PFSK-1 (cell line): ENCODE measurements around the gene INPP4B.

ENCODE experiments used
- FOXP2 ChIP-seq: optimal IDR thresholded peaks from 2 replicates; pipeline ENCODE3; 2011; ENCODE audit warnings: borderline replicate concordance, control low read depth, inconsistent platforms; ENCODE audit not compliant: insufficient read depth; ENCODE audit errors: extremely low read length, extremely low read depth
- POLR2AphosphoS5 ChIP-seq: IDR thresholded peaks from 2 replicates; pipeline ENCODE4 v1.6.1; 2012; ENCODE audit warnings: low read depth, mild to moderate bottlenecking, control low read depth, low read length, moderate library complexity
- SIN3A ChIP-seq: IDR thresholded peaks from 2 replicates; pipeline ENCODE4 v1.6.1; 2012; ENCODE audit warnings: mild to moderate bottlenecking, low read length, moderate library complexity, borderline replicate concordance; ENCODE audit not compliant: insufficient read depth
- TAF1 ChIP-seq: IDR thresholded peaks from 2 replicates; pipeline ENCODE4 v1.6.1; 2012; ENCODE audit warnings: low read length, control low read depth, borderline replicate concordance; ENCODE audit not compliant: insufficient read depth
- TF ChIP-seq, protein P1 (sequence below), 2 experiments: IDR thresholded peaks; 2 replicates each; pipeline versions ENCODE4 v1.6.1 to v1.8.0; 2011 to 2012; ENCODE audit warnings: low read depth in 2 of 2, low read length in 2 of 2, control low read depth in 1 of 2, inconsistent platforms in 1 of 2, mild to moderate bottlenecking in 1 of 2, moderate library complexity in 1 of 2; ENCODE audit not compliant: insufficient read depth in 1 of 2

INPP4B gene

DNA sequence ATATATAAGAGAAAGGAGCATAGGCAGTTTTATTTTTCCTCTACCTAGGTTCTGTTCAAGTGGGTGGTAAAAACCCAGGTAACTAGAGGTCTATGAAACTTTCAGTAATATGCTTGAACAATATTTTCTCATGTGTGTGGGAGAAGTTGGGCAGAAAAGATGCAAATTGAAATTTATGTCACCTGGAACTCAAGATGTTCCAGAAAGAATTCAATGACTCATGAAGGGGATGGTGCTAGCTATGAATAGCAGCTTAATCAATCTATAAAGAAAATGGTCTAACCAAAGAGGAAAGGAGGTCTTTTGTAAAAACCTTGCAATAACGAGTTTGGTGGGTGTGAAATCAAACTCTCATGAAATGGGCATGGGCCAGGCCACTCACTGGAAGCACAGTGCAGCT, 263.8 kb downstream of the INPP4B start:
- TF ChIP-seq POLR2AphosphoS5 (no peak), SIN3A (no peak), FOXP2 (no peak), TAF1 (no peak)
- TF ChIP-seq, protein P1, sequence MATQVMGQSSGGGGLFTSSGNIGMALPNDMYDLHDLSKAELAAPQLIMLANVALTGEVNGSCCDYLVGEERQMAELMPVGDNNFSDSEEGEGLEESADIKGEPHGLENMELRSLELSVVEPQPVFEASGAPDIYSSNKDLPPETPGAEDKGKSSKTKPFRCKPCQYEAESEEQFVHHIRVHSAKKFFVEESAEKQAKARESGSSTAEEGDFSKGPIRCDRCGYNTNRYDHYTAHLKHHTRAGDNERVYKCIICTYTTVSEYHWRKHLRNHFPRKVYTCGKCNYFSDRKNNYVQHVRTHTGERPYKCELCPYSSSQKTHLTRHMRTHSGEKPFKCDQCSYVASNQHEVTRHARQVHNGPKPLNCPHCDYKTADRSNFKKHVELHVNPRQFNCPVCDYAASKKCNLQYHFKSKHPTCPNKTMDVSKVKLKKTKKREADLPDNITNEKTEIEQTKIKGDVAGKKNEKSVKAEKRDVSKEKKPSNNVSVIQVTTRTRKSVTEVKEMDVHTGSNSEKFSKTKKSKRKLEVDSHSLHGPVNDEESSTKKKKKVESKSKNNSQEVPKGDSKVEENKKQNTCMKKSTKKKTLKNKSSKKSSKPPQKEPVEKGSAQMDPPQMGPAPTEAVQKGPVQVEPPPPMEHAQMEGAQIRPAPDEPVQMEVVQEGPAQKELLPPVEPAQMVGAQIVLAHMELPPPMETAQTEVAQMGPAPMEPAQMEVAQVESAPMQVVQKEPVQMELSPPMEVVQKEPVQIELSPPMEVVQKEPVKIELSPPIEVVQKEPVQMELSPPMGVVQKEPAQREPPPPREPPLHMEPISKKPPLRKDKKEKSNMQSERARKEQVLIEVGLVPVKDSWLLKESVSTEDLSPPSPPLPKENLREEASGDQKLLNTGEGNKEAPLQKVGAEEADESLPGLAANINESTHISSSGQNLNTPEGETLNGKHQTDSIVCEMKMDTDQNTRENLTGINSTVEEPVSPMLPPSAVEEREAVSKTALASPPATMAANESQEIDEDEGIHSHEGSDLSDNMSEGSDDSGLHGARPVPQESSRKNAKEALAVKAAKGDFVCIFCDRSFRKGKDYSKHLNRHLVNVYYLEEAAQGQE (IDR thresholded peaks at IDR 0.05; ENCODE audit: insufficient read depth in 1 of 2, low read depth in 2 of 2, low read length in 2 of 2): no peak

DNA sequence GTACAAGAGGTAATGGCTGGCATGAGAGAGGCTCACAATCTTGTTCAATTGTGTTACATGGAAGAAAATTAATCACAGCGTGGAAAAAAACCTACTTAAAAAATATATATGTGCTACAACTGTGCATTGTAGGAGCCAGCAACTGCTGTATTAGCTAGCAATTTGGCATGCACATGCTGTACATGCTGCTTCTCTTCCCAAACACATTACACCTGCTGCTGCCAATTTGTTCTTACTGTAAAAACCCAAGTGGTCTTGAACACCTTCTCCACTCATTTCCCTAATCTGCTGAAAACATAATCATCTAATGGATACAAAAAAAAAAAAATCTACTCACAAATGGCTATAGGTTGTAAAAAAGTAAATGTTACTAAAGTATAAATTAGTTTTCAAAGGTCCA, 264.2 kb downstream of the INPP4B start:
- no peak for TF ChIP-seq SIN3A
- TF ChIP-seq FOXP2: no peak
- TF ChIP-seq POLR2AphosphoS5: no peak
- no peak for TF ChIP-seq TAF1
- TF ChIP-seq, protein P1 (IDR thresholded peaks at IDR 0.05; ENCODE audit: insufficient read depth in 1 of 2, low read depth in 2 of 2, low read length in 2 of 2): no peak

DNA sequence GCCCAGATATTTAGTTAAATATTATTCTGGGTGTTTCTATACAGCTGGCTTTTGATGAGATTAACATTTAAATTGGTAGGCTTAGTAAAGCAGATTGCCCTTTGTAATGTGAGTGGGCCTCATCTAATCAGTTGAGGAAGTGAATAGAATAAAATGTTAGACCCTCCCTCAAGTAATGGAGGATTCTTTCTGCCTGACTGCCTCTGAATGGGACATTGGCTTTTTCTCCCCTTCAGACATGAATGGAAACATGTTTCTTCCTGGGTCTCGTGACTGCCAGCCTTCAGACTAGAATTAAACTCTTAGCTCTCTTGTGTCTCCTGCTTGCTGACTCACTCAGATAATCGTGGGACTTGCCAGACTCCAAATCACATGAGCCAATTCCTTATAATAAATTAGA, 266.7 kb downstream of the INPP4B start:
- TF ChIP-seq POLR2AphosphoS5: no peak
- no peak for TF ChIP-seq TAF1
- no peak for TF ChIP-seq FOXP2
- no peak for TF ChIP-seq SIN3A
- TF ChIP-seq, protein P1 (IDR thresholded peaks at IDR 0.05; ENCODE audit: insufficient read depth in 1 of 2, low read depth in 2 of 2, low read length in 2 of 2): no peak

DNA sequence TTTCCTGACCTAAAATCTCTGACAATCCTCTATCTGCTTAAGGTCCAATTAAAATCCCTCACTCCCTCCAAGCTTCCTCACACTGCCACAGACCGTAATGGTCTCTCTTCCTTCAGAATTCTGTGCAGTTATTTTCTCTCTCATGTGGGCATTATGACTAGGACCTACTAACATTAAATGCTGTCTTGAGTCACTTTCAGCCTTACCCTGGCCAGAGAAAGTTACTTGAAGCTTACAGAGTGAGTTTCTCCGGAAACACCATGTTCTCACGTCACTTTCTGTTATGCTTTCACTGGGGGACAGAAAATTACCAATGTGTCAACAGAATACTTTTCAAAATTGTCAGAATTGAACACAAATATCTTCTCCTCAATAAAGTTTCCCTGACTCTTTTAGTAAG, 271.8 kb downstream of the INPP4B start:
- TF ChIP-seq TAF1 (no peak), POLR2AphosphoS5 (no peak), SIN3A (no peak), FOXP2 (no peak)
- TF ChIP-seq, protein P1 (IDR thresholded peaks at IDR 0.05; ENCODE audit: insufficient read depth in 1 of 2, low read depth in 2 of 2, low read length in 2 of 2): no peak

DNA sequence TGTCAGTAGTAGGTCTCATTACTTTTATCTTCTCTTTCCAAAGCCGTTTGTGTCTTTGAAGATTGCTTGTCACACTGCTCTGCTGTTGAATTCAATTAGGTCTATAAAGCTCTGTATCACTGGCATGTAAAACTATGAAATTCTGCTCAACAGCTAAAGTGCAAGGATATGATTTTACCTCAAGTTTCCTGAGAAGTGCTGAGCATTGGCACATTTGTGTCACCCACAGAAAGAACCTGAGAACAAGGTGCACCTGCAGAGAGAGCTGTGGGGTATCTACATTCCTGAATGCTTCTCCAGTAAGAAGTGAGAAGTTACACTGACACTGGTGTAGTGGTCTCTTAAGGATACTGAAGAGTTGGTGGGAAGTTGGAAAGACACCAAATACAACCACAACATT, 274.0 kb downstream of the INPP4B start:
- no peak for TF ChIP-seq POLR2AphosphoS5
- no peak for TF ChIP-seq TAF1
- TF ChIP-seq, protein P1 (IDR thresholded peaks at IDR 0.05; ENCODE audit: insufficient read depth in 1 of 2, low read depth in 2 of 2, low read length in 2 of 2): no peak
- no peak for TF ChIP-seq SIN3A
- no peak for TF ChIP-seq FOXP2
